A549 (cell line): ENCODE measurements around the gene LMTK2.

Experiments
- CEBPB ChIP-seq, 2 experiments: fragments of >200 bp in 1 of 2; sonication (Bioruptor Twin) in 1 of 2; formaldehyde crosslinking in 1 of 2; IDR thresholded peaks; 2 replicates each; pipeline ENCODE4 v1.6.1; 2012 to 2016
- EHMT2 ChIP-seq: fragments of 200-600 bp; sonication (generic); IDR thresholded peaks from 2 replicates; pipeline ENCODE4 v1.6.1; 2016; ENCODE audit warnings: antibody characterized with exemption, low read depth, mild to moderate bottlenecking, moderate library complexity
- KDM1A ChIP-seq: fragments of 200-600 bp; sonication (generic); IDR thresholded peaks from 2 replicates; pipeline ENCODE4 v1.6.1; 2016; ENCODE audit warnings: low read depth, mild to moderate bottlenecking
- TF ChIP-seq, protein P1 (sequence below): fragments of >200 bp; sonication (Bioruptor Twin); formaldehyde crosslinking; IDR thresholded peaks from 3 replicates; pipeline ENCODE4 v1.5.1; 2016

DNA sequence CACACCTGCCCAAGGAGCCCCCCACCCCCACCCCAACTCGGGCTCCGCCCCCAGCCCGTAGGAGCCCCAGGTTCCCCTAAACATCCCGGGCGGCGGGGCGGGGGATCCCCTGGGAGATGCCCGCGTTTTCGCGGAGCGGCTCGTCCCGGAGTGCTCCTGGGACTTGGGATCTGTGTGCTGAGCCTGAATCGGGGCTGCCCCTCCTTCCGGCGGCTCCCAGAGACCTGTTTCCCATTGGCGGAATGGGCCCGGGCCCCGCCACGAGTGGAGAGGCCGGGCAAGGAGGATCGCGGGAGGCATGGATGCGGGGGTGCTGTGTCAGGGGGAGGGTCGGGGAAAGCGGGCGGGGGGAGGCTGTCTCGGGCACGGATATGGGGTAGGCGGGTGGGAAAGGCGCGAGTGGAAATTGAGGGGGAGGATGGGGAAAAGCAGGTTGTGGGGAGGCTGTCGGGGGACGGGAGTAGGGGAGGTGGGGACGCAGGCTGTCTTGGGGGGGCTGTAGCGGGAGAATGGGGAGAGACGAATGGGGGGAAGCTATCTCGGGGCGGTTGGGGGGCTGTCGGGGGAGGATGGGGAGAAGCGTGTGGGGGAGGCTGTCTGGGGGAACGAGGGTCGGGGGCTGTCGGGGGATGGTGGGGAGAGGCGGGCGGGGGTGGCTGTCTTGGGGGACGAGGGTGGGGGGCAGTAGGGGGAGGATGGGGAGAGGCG lies 104.0 kb downstream of the LMTK2 start:
- TF ChIP-seq, protein P1, sequence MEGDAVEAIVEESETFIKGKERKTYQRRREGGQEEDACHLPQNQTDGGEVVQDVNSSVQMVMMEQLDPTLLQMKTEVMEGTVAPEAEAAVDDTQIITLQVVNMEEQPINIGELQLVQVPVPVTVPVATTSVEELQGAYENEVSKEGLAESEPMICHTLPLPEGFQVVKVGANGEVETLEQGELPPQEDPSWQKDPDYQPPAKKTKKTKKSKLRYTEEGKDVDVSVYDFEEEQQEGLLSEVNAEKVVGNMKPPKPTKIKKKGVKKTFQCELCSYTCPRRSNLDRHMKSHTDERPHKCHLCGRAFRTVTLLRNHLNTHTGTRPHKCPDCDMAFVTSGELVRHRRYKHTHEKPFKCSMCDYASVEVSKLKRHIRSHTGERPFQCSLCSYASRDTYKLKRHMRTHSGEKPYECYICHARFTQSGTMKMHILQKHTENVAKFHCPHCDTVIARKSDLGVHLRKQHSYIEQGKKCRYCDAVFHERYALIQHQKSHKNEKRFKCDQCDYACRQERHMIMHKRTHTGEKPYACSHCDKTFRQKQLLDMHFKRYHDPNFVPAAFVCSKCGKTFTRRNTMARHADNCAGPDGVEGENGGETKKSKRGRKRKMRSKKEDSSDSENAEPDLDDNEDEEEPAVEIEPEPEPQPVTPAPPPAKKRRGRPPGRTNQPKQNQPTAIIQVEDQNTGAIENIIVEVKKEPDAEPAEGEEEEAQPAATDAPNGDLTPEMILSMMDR = no peak
- TF ChIP-seq EHMT2 = no peak
- TF ChIP-seq CEBPB (IDR thresholded peaks at IDR 0.05) = no peak
- no peak for TF ChIP-seq KDM1A
